ENCODE data around the gene NHLH1.

NHLH1 gene

DNA sequence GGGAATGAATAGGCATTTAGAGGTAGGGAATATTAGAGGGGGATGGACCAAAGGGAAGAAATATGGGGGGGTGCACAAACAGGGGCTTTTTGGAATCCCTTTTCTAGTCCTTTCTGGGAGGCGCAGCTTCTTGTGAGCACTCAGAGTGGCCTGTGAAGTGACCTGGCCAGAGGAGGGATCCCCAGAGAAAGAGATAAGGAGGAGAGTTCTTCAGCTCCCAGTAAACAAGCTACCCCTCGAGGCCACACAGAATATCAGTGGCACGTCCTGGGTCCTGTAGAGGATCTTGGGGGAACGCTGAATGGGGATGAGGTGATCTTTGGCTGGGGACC, 52.9 kb downstream of the NHLH1 start:
- Histone ChIP-seq H3K27ac (ENCODE audit: low read length) (no peak overlapping the region), H3K9me3 (ENCODE audit: insufficient read depth, low read length, severe bottlenecking) (no peaks in the 10 kb centered on the region), H3K4me2 (ENCODE audit: insufficient read depth, low read length) (no peak overlapping the region), H2AFZ (ENCODE audit: low read depth, low read length) (no peak overlapping the region), H3K27me3 (ENCODE audit: insufficient read depth, low read length, poor library complexity) (no peaks in the 10 kb centered on the region), H3K4me1 (ENCODE audit: insufficient read depth, low read length) (no peaks in the 10 kb centered on the region), H3K36me3 (ENCODE audit: insufficient read depth, low read length) (peaks cover 28% of the 10 kb centered on the region), H4K20me1 (ENCODE audit: insufficient read depth, low read length) (no peaks in the 10 kb centered on the region), H3K79me2 (ENCODE audit: insufficient read depth, low read length) (no peaks in the 10 kb centered on the region), H3K9ac (ENCODE audit: low read depth, low read length) (no peak overlapping the region), H3K4me3 (ENCODE audit: low read depth in 1 of 2, low read length in 2 of 2) (no peak overlapping the region)
- ATAC-seq (ENCODE audit: insufficient read depth, low read depth) = no peak
- no peak for TF ChIP-seq EZH2 (IDR thresholded peaks at IDR 0.05; ENCODE audit: borderline replicate concordance, low read depth, low read length, severe bottlenecking)
- TF ChIP-seq, protein P1, sequence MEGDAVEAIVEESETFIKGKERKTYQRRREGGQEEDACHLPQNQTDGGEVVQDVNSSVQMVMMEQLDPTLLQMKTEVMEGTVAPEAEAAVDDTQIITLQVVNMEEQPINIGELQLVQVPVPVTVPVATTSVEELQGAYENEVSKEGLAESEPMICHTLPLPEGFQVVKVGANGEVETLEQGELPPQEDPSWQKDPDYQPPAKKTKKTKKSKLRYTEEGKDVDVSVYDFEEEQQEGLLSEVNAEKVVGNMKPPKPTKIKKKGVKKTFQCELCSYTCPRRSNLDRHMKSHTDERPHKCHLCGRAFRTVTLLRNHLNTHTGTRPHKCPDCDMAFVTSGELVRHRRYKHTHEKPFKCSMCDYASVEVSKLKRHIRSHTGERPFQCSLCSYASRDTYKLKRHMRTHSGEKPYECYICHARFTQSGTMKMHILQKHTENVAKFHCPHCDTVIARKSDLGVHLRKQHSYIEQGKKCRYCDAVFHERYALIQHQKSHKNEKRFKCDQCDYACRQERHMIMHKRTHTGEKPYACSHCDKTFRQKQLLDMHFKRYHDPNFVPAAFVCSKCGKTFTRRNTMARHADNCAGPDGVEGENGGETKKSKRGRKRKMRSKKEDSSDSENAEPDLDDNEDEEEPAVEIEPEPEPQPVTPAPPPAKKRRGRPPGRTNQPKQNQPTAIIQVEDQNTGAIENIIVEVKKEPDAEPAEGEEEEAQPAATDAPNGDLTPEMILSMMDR (IDR thresholded peaks at IDR 0.05; ENCODE audit: borderline replicate concordance, extremely low read depth, low read length, poor library complexity, severe bottlenecking) = no peak
- DNase-seq = no peak

DNA sequence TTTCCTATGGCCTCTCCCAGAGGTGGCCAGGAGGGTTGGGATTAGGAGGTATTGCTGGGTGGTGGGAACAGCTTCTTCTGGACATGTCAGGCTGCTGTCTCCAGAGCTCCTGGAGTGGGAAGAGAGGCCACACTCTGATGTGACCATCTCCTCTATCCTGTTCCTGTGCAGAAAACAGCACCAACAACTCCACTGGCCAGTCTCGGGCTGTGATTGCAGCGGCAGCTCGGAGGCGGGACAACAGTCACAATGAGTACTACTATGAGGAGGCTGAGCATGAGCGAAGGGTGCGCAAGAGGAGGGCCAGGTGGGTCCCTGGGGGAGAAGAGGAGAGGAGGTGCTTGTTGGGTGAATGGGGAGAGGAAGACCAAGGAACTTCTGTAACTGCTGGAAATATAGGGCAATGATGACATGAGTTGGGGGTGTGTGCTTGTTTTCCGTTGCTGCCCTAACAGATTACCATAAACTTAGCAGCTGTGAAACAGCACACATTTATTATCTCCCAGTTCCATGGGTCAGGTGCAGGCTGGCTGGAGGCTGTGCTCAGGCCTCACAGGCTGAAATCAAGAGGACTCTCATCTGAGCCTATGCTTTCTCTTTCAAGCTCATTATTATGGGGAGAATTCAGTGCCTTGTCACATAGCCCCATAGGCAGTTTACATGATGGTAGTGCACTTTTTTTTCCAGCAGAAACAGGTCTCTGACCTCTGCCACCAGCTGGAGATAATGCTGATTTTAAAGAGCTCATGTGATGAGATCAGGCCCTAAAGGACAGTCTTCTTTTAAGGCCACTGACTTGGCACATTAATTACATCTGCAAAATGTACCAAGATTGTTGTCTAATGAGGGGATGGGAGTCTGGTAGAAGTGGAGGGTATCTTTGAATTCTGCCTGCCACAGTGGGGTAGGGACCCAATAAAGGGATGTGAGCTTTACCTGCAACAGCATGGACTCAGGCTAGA, 54.3 kb downstream of the NHLH1 start:
- Histone ChIP-seq H3K4me1 (ENCODE audit: insufficient read depth, low read length) (no peaks in the 10 kb centered on the region), H3K27ac (ENCODE audit: low read length) (no peak overlapping the region), H3K36me3 (ENCODE audit: insufficient read depth, low read length) (peaks cover 32% of the 10 kb centered on the region), H3K27me3 (ENCODE audit: insufficient read depth, low read length, poor library complexity) (no peaks in the 10 kb centered on the region), H3K4me3 (ENCODE audit: low read depth in 1 of 2, low read length in 2 of 2) (no peak overlapping the region), H4K20me1 (ENCODE audit: insufficient read depth, low read length) (no peaks in the 10 kb centered on the region), H2AFZ (ENCODE audit: low read depth, low read length) (no peak overlapping the region), H3K79me2 (ENCODE audit: insufficient read depth, low read length) (no peaks in the 10 kb centered on the region), H3K9ac (ENCODE audit: low read depth, low read length) (no peak overlapping the region), H3K4me2 (ENCODE audit: insufficient read depth, low read length) (no peak overlapping the region), H3K9me3 (ENCODE audit: insufficient read depth, low read length, severe bottlenecking) (no peaks in the 10 kb centered on the region)
- DNase-seq (no peak), ATAC-seq (ENCODE audit: insufficient read depth, low read depth) (no peak)
- TF ChIP-seq, protein P1 (IDR thresholded peaks at IDR 0.05; ENCODE audit: borderline replicate concordance, extremely low read depth, low read length, poor library complexity, severe bottlenecking) = no peak
- TF ChIP-seq EZH2 (IDR thresholded peaks at IDR 0.05; ENCODE audit: borderline replicate concordance, low read depth, low read length, severe bottlenecking) = no peak

DNA sequence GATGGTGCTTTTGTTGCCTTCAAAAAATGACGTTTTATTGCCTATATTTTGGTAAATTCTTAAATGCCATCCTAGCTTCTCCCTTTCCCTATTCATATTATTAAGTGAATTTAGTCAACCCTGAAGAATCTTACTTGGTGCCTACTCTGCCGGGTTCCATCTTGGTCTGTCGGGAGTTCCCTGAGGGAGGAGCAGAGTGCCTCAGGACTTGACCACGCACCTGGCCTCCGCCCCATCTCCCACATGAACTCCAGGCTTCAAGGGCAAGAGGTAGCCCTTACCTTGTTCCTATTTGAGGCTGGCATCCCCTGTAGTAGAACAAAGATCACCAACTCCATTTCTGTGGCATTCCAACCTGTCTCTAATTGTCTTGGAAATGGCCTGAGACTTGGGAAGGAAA, 55.0 kb downstream of the NHLH1 start:
- no peaks in the 10 kb centered on the region for H3K4me1 ChIP-seq (ENCODE audit: insufficient read depth, low read length)
- H3K4me2 ChIP-seq (ENCODE audit: insufficient read depth, low read length) = no peak overlapping the region
- H3K4me3 ChIP-seq (ENCODE audit: low read depth in 1 of 2, low read length in 2 of 2) = no peak overlapping the region
- no peaks in the 10 kb centered on the region for H3K9me3 ChIP-seq (ENCODE audit: insufficient read depth, low read length, severe bottlenecking)
- ATAC-seq (ENCODE audit: insufficient read depth, low read depth) (no peak), DNase-seq (no peak)
- no peak overlapping the region for H2AFZ ChIP-seq (ENCODE audit: low read depth, low read length)
- peaks cover 32% of the 10 kb centered on the region for H3K36me3 ChIP-seq (ENCODE audit: insufficient read depth, low read length)
- no peak for TF ChIP-seq EZH2 (IDR thresholded peaks at IDR 0.05; ENCODE audit: borderline replicate concordance, low read depth, low read length, severe bottlenecking)
- TF ChIP-seq, protein P1 (IDR thresholded peaks at IDR 0.05; ENCODE audit: borderline replicate concordance, extremely low read depth, low read length, poor library complexity, severe bottlenecking) = no peak
- no peaks in the 10 kb centered on the region for H3K79me2 ChIP-seq (ENCODE audit: insufficient read depth, low read length)
- H3K9ac ChIP-seq (ENCODE audit: low read depth, low read length) = no peak overlapping the region
- H3K27me3 ChIP-seq (ENCODE audit: insufficient read depth, low read length, poor library complexity) = no peaks in the 10 kb centered on the region
- H3K27ac ChIP-seq (ENCODE audit: low read length) = no peak overlapping the region
- H4K20me1 ChIP-seq (ENCODE audit: insufficient read depth, low read length) = no peaks in the 10 kb centered on the region

Measured in DND-41 (cell line).